Prostate gland (tissue), 2 donors: ENCODE results near the gene COQ2. TPM values are rescaled to one million over a fixed set of nuclear protein-coding genes. Genes with fewer than 3 reads are reported as not detected.

ENCODE experiments used
- DNase-seq: peaks from one replicate; pipeline ENCODE4 v3.0.0-alpha.2; 2019; ENCODE audit warnings: low spot score
- H3K27ac ChIP-seq, 2 donors: fragments of 200-600 bp; sonication (generic); 2 replicates each; pipeline ENCODE4 v1.5.1; 2017 to 2019
- H3K27me3 ChIP-seq: fragments of 200-600 bp; sonication (generic); replicated peaks from 2 replicates; pipeline ENCODE4 v1.5.1; 2019; ENCODE audit not compliant: insufficient read depth
- H3K36me3 ChIP-seq, 2 donors: fragments of 200-600 bp; sonication (generic); 1 replicate in 1 of 2; 2 replicates in 1 of 2; pipeline versions ENCODE4 v1.5.1 to v1.8.1; 2017 to 2019
- H3K4me1 ChIP-seq: fragments of 200-600 bp; sonication (generic); replicated peaks from 2 replicates; pipeline ENCODE4 v1.5.1; 2019
- H3K4me3 ChIP-seq, 2 donors: fragments of 200-600 bp; sonication (generic); 2 replicates each; pipeline ENCODE4 v1.5.1; 2017 to 2019
- H3K9me3 ChIP-seq: fragments of 200-600 bp; sonication (generic); 2 replicates; pipeline ENCODE4 v1.5.1; 2017
- CTCF ChIP-seq, 4 experiments: fragments of 200-600 bp in 2 of 4; fragments of 450-650 bp in 2 of 4; sonication (generic) in 2 of 4; IDR thresholded peaks; 1 replicate in 3 of 4; 2 replicates in 1 of 4; pipeline ENCODE4 v1.5.1; 2016 to 2019; ENCODE audit warnings: antibody characterized with exemption in 4 of 4, mild to moderate bottlenecking in 2 of 4, moderate library complexity in 2 of 4
- POLR2A ChIP-seq: fragments of 450-650 bp; IDR thresholded peaks from one replicate; pipeline ENCODE4 v1.6.1; 2016; ENCODE audit warnings: antibody characterized with exemption, mild to moderate bottlenecking
- POLR2AphosphoS5 ChIP-seq: sonication (generic); formaldehyde crosslinking; IDR thresholded peaks from one replicate; pipeline ENCODE4 v1.6.1; 2017; ENCODE audit warnings: antibody characterized with exemption
- WGBS: methylation state at CpG from one replicate; pipeline ENCODE4 v1.1.5; 2018; 5-methylcytosine and 5-hydroxymethylcytosine counted together
- intact Hi-C: fragments of 100-400 bp; cut with DNase I; formaldehyde crosslinking; loops from one replicate; pipeline ENCODE4 v1.14.2; 2022
- total RNA-seq, 2 donors: library from RNA; depleted of rRNA; stranded (reverse); fragments of >200 nt; gene quantifications; one replicate each; pipeline ENCODE4 v1.1.0, GENCODE V29; 2016

Gene COQ2
- total RNA-seq, 2 donors from 2014 or later = 12.8 to 13.1 TPM

GRCh38 chr4:83258461-83258860, 26.1 kb downstream of the COQ2 start:
- H3K36me3 ChIP-seq = no peaks in the 10 kb centered on the region
- TF ChIP-seq POLR2A (no peak), CTCF (IDR thresholded peaks at IDR 0.05) (no peak), POLR2AphosphoS5 (no peak)
- H3K4me3 ChIP-seq = no peak overlapping the region
- H3K27ac ChIP-seq = no peak overlapping the region
- intact Hi-C loops = loop anchor here (5.0 to 10.0 kb wide), 3 partner anchors 181 to 364 kb away; partner anchors contain the start of genes LIN54 and SEC31A
- H3K27me3 ChIP-seq = no peaks in the 10 kb centered on the region
- H3K9me3 ChIP-seq = no peaks in the 10 kb centered on the region
- DNase-seq = no peak
- H3K4me1 ChIP-seq = no peaks in the 10 kb centered on the region

GRCh38 chr4:83257811-83258210, 26.8 kb downstream of the COQ2 start:
- intact Hi-C loops = loop anchor here (5.0 to 10.0 kb wide), 3 partner anchors 181 to 363 kb away; partner anchors contain the start of genes LIN54 and SEC31A
- no peak for DNase-seq
- Histone ChIP-seq H3K4me1 (no peaks in the 10 kb centered on the region), H3K27me3 (no peaks in the 10 kb centered on the region), H3K4me3 (no peak overlapping the region), H3K27ac (no peak overlapping the region), H3K9me3 (no peaks in the 10 kb centered on the region), H3K36me3 (no peaks in the 10 kb centered on the region)
- TF ChIP-seq CTCF (IDR thresholded peaks at IDR 0.05) (no peak), POLR2AphosphoS5 (no peak), POLR2A (no peak)
- WGBS = 81% methylated on average over 7 of the region's 7 CpGs

GRCh38 chr4:83255584-83255983, 29.0 kb downstream of the COQ2 start:
- DNase-seq = no peak
- no peak overlapping the region for H3K4me3 ChIP-seq
- no peaks in the 10 kb centered on the region for H3K36me3 ChIP-seq
- H3K4me1 ChIP-seq = no peaks in the 10 kb centered on the region
- H3K9me3 ChIP-seq = no peaks in the 10 kb centered on the region
- H3K27ac ChIP-seq = no peak overlapping the region
- 44% methylated on average over 1 of the region's 1 CpG for WGBS
- intact Hi-C loops = loop anchor here (5.0 to 10.0 kb wide), 3 partner anchors 178 to 361 kb away; partner anchors contain the start of genes LIN54 and SEC31A
- no peaks in the 10 kb centered on the region for H3K27me3 ChIP-seq
- TF ChIP-seq POLR2AphosphoS5 (no peak), CTCF (IDR thresholded peaks at IDR 0.05) (no peak), POLR2A (no peak)

- 36% methylated on average over 7 of the region's 7 CpGs for WGBS
- H3K4me3 ChIP-seq = no peak overlapping the region
- H3K4me1 ChIP-seq = no peaks in the 10 kb centered on the region
- intact Hi-C loops = loop anchor here (10.0 kb wide), 1 partner anchor 358 kb away; the partner anchor contains the start of gene SEC31A
- H3K27me3 ChIP-seq = no peaks in the 10 kb centered on the region
- no peaks in the 10 kb centered on the region for H3K9me3 ChIP-seq
- no peak overlapping the region for H3K27ac ChIP-seq
- H3K36me3 ChIP-seq = no peaks in the 10 kb centered on the region
- DNase-seq = peak; percentile 59
- TF ChIP-seq POLR2A = no peak
- TF ChIP-seq CTCF (IDR thresholded peaks at IDR 0.05) = peak in 2 of 4 experiments; percentile 39 to 61
- no peak for TF ChIP-seq POLR2AphosphoS5
These were observed 31.7 kb downstream of the COQ2 start for GRCh38 chr4:83252782-83253405.

- no peak overlapping the region for H3K27ac ChIP-seq
- intact Hi-C loops = loop anchor here (10.0 kb wide), 1 partner anchor 357 kb away; the partner anchor contains the start of gene SEC31A
- no peak for DNase-seq
- H3K4me1 ChIP-seq = no peaks in the 10 kb centered on the region
- H3K4me3 ChIP-seq = no peak overlapping the region
- TF ChIP-seq POLR2A = no peak
- no peak for TF ChIP-seq POLR2AphosphoS5
- TF ChIP-seq CTCF (IDR thresholded peaks at IDR 0.05) = no peak
- no peaks in the 10 kb centered on the region for H3K9me3 ChIP-seq
- WGBS = 78% methylated on average over 2 of the region's 2 CpGs
- no peaks in the 10 kb centered on the region for H3K27me3 ChIP-seq
- H3K36me3 ChIP-seq = no peaks in the 10 kb centered on the region
These were observed 33.2 kb downstream of the COQ2 start for GRCh38 chr4:83251447-83251830.
